NCI-H128 (cell line): ENCODE data around the gene EDC3.
A peak's percentile ranks its signal among the peaks of the same experiment; 100 is the strongest.
"Not testable (repeated sequence)": the region's sequence is repeated elsewhere in the genome, so short reads cannot be mapped to it uniquely, and the experiment has no call there.

Experiments
- DNase-seq: peaks from one replicate; lab custom pipeline; 2025; ENCODE audit not compliant: unreplicated experiment; lab: John Stamatoyannopoulos, UW

EDC3 gene

GRCh38 chr15:74612677-74613076, 83.1 kb downstream of the EDC3 start:
- no peak for DNase-seq

GRCh38 chr15:74611834-74612233, 84.0 kb downstream of the EDC3 start:
- no peak for DNase-seq

- DNase-seq: no peak
Measured at GRCh38 chr15:74611341-74611740, 84.5 kb downstream of the EDC3 start.

GRCh38 chr15:74610302-74610951, 85.4 kb downstream of the EDC3 start:
- DNase-seq: no peak

- DNase-seq: no peak
Measured at GRCh38 chr15:74609938-74610301, 85.9 kb downstream of the EDC3 start.

- no peak for DNase-seq
Measured at GRCh38 chr15:74608786-74609185, 87.0 kb downstream of the EDC3 start.

- no peak for DNase-seq
Measured at GRCh38 chr15:74605795-74606150, 90.1 kb downstream of the EDC3 start.

- no peak for DNase-seq
Measured at GRCh38 chr15:74604983-74605794, 90.6 kb downstream of the EDC3 start.

- DNase-seq: no peak
Measured at GRCh38 chr15:74603789-74604705, 91.8 kb downstream of the EDC3 start.

- no peak for DNase-seq
Measured at GRCh38 chr15:74603026-74603788, 92.6 kb downstream of the EDC3 start.

- DNase-seq: no peak
Measured at GRCh38 chr15:74599156-74599555, 96.7 kb downstream of the EDC3 start.

GRCh38 chr15:74598126-74598842, 97.5 kb downstream of the EDC3 start:
- DNase-seq: peak; percentile 74

GRCh38 chr15:74597146-74597705, 98.6 kb downstream of the EDC3 start:
- DNase-seq: not testable (repeated sequence)

- DNase-seq: not testable (repeated sequence)
Measured at GRCh38 chr15:74596736-74597135, 99.1 kb downstream of the EDC3 start.

- no peak for DNase-seq
Measured at GRCh38 chr15:74595271-74595670, 100.6 kb downstream of the EDC3 start.

- DNase-seq: no peak
Measured at GRCh38 chr15:74594455-74594854, 101.4 kb downstream of the EDC3 start.

GRCh38 chr15:74593122-74593521, 102.7 kb downstream of the EDC3 start:
- DNase-seq: no peak

- no peak for DNase-seq
Measured at GRCh38 chr15:74592222-74592621, 103.6 kb downstream of the EDC3 start.

- DNase-seq: no peak
Measured at GRCh38 chr15:74589826-74590225, 106.0 kb downstream of the EDC3 start.

GRCh38 chr15:74585857-74586256, 110.0 kb downstream of the EDC3 start:
- no peak for DNase-seq
